A673 (cell line): ENCODE data around the gene LIMCH1. TPM values are rescaled to one million over a fixed set of nuclear protein-coding genes. Genes with fewer than 3 reads are reported as not detected.

Experiments used
- BruUV-seq: library from RNA; stranded (reverse); fragments of 400-500 nt; replicated peaks from 2 replicates; lab custom pipeline; 2021; lab: Mats Ljungman, UMichigan
- CTCF ChIA-PET: fragments of 300-600 bp; sonication (Branson Sonifier 250); formaldehyde crosslinking; loops from one replicate; lab custom pipeline; 2022; ENCODE audit warnings: antibody characterized with exemption; lab: Charles Lee
- POLR2A ChIA-PET: fragments of 300-600 bp; sonication (Branson Sonifier 250); formaldehyde crosslinking; loops from one replicate; lab custom pipeline; 2022; ENCODE audit warnings: antibody characterized with exemption; ENCODE audit not compliant: low non-redundant PET; lab: Charles Lee
- DNase-seq: peaks from one replicate; pipeline ENCODE4 v3.0.0-alpha.2; 2015; ENCODE audit warnings: low spot score
- H3K27ac ChIP-seq: fragments of 200-600 bp; sonication (generic); 2 replicates; pipeline ENCODE4 v1.5.1; 2016; ENCODE audit warnings: mixed run types, low read depth, mild to moderate bottlenecking, mixed read lengths, antibody characterized with exemption, low read length; ENCODE audit not compliant: poor library complexity, severe bottlenecking
- H3K27me3 ChIP-seq: fragments of 200-600 bp; sonication (generic); replicated peaks from 2 replicates; pipeline ENCODE4 v1.6.1; 2017; ENCODE audit warnings: mixed run types, low read depth, mild to moderate bottlenecking, mixed read lengths, antibody characterized with exemption, low read length; ENCODE audit not compliant: insufficient read depth, poor library complexity
- H3K36me3 ChIP-seq: fragments of 200-600 bp; sonication (generic); 2 replicates; pipeline ENCODE4 v1.6.1; 2016; ENCODE audit warnings: mixed run types, mild to moderate bottlenecking, mixed read lengths, antibody characterized with exemption, low read length; ENCODE audit not compliant: insufficient read depth, poor library complexity, severe bottlenecking
- H3K4me1 ChIP-seq: fragments of 200-600 bp; sonication (generic); 2 replicates; pipeline ENCODE4 v1.6.1; 2017; ENCODE audit warnings: mixed run types, mild to moderate bottlenecking, mixed read lengths, antibody characterized with exemption, low read length; ENCODE audit not compliant: insufficient read depth, poor library complexity, severe bottlenecking
- H3K4me3 ChIP-seq: fragments of 200-600 bp; sonication (generic); 2 replicates; pipeline ENCODE4 v1.5.1; 2016; ENCODE audit warnings: low read depth, mixed run types, mild to moderate bottlenecking, mixed read lengths, low read length; ENCODE audit not compliant: poor library complexity, severe bottlenecking
- H3K9me3 ChIP-seq: fragments of 200-600 bp; sonication (generic); 2 replicates; pipeline ENCODE4 v1.6.1; 2016; ENCODE audit warnings: mixed run types, low read depth, mild to moderate bottlenecking, mixed read lengths, antibody characterized with exemption, low read length; ENCODE audit not compliant: poor library complexity, severe bottlenecking
- CTCF ChIP-seq: fragments of 300-800, 200-600 bp; sonication (generic); conservative IDR thresholded peaks from 2 replicates; pipeline ENCODE4 v1.5.1; 2017; ENCODE audit warnings: low read depth, mild to moderate bottlenecking, antibody characterized with exemption, low read length, moderate library complexity, mixed read lengths
- EZH2 ChIP-seq: fragments of 200-600 bp; sonication (generic); IDR thresholded peaks from 2 replicates; pipeline ENCODE4 v1.6.1; 2017; ENCODE audit warnings: borderline replicate concordance, low read depth, mild to moderate bottlenecking, mixed read lengths, antibody characterized with exemption, low read length; ENCODE audit not compliant: poor library complexity, severe bottlenecking
- intact Hi-C: fragments of 100-400 bp; cut with micrococcal nuclease; formaldehyde crosslinking; loops from one replicate; pipeline ENCODE4 v1.10.0; 2022; ENCODE audit not compliant: unreplicated experiment
- total RNA-seq: library from RNA; stranded (reverse); gene quantifications from 2 replicates; pipeline ENCODE4 v1.2.3, GENCODE V29; 2021

Gene LIMCH1
- total RNA-seq, 1 experiment from 2014 or later = 4.0 TPM

- Histone ChIP-seq H3K27me3 (peaks cover 23% of the 10 kb centered on the region), H3K9me3 (no peaks in the 10 kb centered on the region), H3K4me3 (no peak overlapping the region), H3K36me3 (no peaks in the 10 kb centered on the region), H3K27ac (no peak overlapping the region), H3K4me1 (peaks cover 4% of the 10 kb centered on the region)
- no peak for DNase-seq
- CTCF ChIA-PET = no interaction called here
- BruUV-seq = no TSS peak
- intact Hi-C loops = no loop called here
- TF ChIP-seq EZH2 (no peak), CTCF (no peak)
- POLR2A ChIA-PET = no interaction called here
Measured at GRCh38 chr4:41575207-41575606, 37.2 kb downstream of the LIMCH1 start.

GRCh38 chr4:41575665-41576064 is 37.7 kb downstream of the LIMCH1 start:
- no peak overlapping the region for H3K27ac ChIP-seq
- no TSS peak for BruUV-seq
- peaks cover 4% of the 10 kb centered on the region for H3K4me1 ChIP-seq
- H3K9me3 ChIP-seq = no peaks in the 10 kb centered on the region
- TF ChIP-seq CTCF = no peak
- no peak for TF ChIP-seq EZH2
- H3K27me3 ChIP-seq = peaks cover 23% of the 10 kb centered on the region
- no peak overlapping the region for H3K4me3 ChIP-seq
- POLR2A ChIA-PET = no interaction called here
- CTCF ChIA-PET = no interaction called here
- H3K36me3 ChIP-seq = no peaks in the 10 kb centered on the region
- DNase-seq = no peak
- intact Hi-C loops = no loop called here

- H3K4me1 ChIP-seq = no peaks in the 10 kb centered on the region
- H3K4me3 ChIP-seq = no peak overlapping the region
- no peak overlapping the region for H3K27ac ChIP-seq
- peaks cover 8% of the 10 kb centered on the region for H3K27me3 ChIP-seq
- intact Hi-C loops = no loop called here
- no peak for DNase-seq
- ChIA-PET POLR2A (no interaction called here), CTCF (no interaction called here)
- H3K36me3 ChIP-seq = no peaks in the 10 kb centered on the region
- no TSS peak for BruUV-seq
- no peaks in the 10 kb centered on the region for H3K9me3 ChIP-seq
- no peak for TF ChIP-seq EZH2
- no peak for TF ChIP-seq CTCF
Measured at GRCh38 chr4:41579043-41579442, 41.1 kb downstream of the LIMCH1 start.
